ENCODE measurements around the gene ATP13A4. TPM values are rescaled to one million over a fixed set of nuclear protein-coding genes. Genes with fewer than 3 reads are reported as not detected.

ATP13A4 gene
- total RNA-seq, 1 donor from 2014 or later, result 6.8 TPM

DNA sequence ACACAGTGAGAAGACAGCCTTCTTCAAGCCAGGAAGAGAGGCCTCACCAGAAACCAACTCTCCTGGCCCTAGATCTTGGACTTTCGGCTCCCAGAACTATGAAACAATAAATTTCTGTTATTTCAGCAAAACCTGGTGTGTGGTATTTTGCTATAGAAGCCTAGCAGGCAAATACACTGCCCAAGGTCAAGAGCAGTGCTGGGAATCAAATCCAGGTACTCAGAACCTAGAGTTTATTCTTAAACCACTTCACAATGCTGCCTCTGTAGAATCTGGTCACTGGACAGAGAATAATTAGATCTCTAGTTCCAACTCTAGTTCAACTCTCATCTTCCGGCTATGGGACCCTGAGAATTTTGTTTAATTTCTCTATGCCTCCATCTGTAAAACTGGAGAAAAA, 46.6 kb downstream of the ATP13A4 start:
- no peak for DNase-seq (ENCODE audit: low spot score, unreplicated experiment)
- H3K4me1 Mint-ChIP-seq (ENCODE audit: low read depth), result peaks cover 7% of the 10 kb centered on the region
- no peaks in the 10 kb centered on the region for H3K9me3 Mint-ChIP-seq (ENCODE audit: low read depth)

GRCh38 chr3:193507566-193507965, 47.1 kb downstream of the ATP13A4 start:
- Mint-ChIP-seq H3K27ac (no peak overlapping the region), H3K9me3 (ENCODE audit: low read depth) (no peaks in the 10 kb centered on the region), H3K27me3 (no peaks in the 10 kb centered on the region), H3K36me3 (ENCODE audit: insufficient read depth) (no peaks in the 10 kb centered on the region), H3K4me1 (ENCODE audit: low read depth) (peaks cover 7% of the 10 kb centered on the region), H3K4me3 (ENCODE audit: low read depth) (no peak overlapping the region)
- no peak for TF ChIP-seq CTCF (IDR thresholded peaks at IDR 0.05; ENCODE audit: unreplicated experiment)
- DNase-seq (ENCODE audit: low spot score, unreplicated experiment), result no peak

More for the DNA sequence above, 46.6 kb downstream of the ATP13A4 start:
- no peaks in the 10 kb centered on the region for H3K27me3 Mint-ChIP-seq
- no peak for TF ChIP-seq CTCF (IDR thresholded peaks at IDR 0.05; ENCODE audit: unreplicated experiment)
- H3K4me3 Mint-ChIP-seq (ENCODE audit: low read depth), result no peak overlapping the region
- no peak overlapping the region for H3K27ac Mint-ChIP-seq
- H3K36me3 Mint-ChIP-seq (ENCODE audit: insufficient read depth), result no peaks in the 10 kb centered on the region

DNA sequence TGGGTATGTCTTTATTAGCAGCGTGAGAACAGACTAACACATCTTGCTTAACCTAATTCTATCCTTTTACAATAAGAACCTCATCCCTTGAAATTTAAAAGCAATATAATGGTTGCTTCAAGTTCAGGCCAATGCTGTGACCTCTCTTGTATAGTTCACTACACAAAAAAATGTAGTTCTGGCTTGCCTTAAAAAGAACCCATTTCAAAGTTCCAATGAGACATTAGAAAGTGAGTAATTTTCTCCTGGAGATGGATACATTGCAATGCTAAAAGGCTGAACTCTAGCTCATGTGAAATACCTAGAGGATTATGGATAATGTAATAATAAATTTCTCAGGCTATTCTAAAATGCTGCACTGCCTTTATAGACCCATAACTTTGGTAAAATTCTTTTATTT, 47.8 kb downstream of the ATP13A4 start:
- peaks cover 7% of the 10 kb centered on the region for H3K4me1 Mint-ChIP-seq (ENCODE audit: low read depth)
- no peak for DNase-seq (ENCODE audit: low spot score, unreplicated experiment)
- H3K27ac Mint-ChIP-seq, result no peak overlapping the region
- H3K4me3 Mint-ChIP-seq (ENCODE audit: low read depth), result no peak overlapping the region
- no peaks in the 10 kb centered on the region for H3K9me3 Mint-ChIP-seq (ENCODE audit: low read depth)
- TF ChIP-seq CTCF (IDR thresholded peaks at IDR 0.05; ENCODE audit: unreplicated experiment), result no peak
- H3K27me3 Mint-ChIP-seq, result no peaks in the 10 kb centered on the region
- no peaks in the 10 kb centered on the region for H3K36me3 Mint-ChIP-seq (ENCODE audit: insufficient read depth)

- Mint-ChIP-seq H3K27ac (no peak overlapping the region), H3K27me3 (no peaks in the 10 kb centered on the region), H3K4me1 (ENCODE audit: low read depth) (no peaks in the 10 kb centered on the region), H3K9me3 (ENCODE audit: low read depth) (no peaks in the 10 kb centered on the region), H3K36me3 (ENCODE audit: insufficient read depth) (no peaks in the 10 kb centered on the region), H3K4me3 (ENCODE audit: low read depth) (no peak overlapping the region)
- TF ChIP-seq CTCF (IDR thresholded peaks at IDR 0.05; ENCODE audit: unreplicated experiment), result no peak
- no peak for DNase-seq (ENCODE audit: low spot score, unreplicated experiment)
These were observed 51.8 kb downstream of the ATP13A4 start for GRCh38 chr3:193502871-193503270.

DNA sequence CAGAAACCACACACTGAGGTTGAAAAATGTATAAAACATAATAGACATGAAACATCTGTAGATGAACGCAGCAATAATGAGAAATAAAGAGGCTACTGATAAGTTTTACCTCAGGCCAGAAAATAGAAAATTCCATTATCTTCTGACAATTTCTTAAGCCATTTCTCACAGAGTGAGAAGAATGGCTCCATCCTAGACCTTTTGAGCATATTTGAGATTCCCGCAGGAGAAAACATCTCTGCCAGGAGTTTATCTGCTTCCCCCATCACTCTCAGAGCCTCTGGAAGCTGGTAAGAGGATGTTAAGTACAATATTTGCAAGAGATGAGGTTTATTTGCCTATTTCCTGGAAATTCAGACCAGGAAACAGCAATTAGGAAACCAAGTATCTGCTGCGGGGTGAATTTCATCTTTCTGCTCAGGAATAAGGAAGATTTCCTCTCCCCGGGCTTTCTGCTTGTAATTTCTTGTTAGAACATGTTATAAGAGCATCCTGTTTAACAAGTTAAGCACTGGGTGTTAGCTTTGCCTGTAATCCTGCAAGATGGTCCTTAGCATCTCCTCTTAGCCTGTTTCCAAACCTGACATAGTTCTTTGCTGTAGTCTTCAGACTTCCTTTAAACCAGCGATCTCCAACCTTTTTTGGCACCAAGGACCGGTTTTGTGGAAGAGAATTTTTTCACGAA, 54.8 kb downstream of the ATP13A4 start:
- no peak overlapping the region for H3K27ac Mint-ChIP-seq
- no peak for TF ChIP-seq CTCF (IDR thresholded peaks at IDR 0.05; ENCODE audit: unreplicated experiment)

More for the DNA sequence above, 54.8 kb downstream of the ATP13A4 start:
- no peaks in the 10 kb centered on the region for H3K36me3 Mint-ChIP-seq (ENCODE audit: insufficient read depth)
- H3K4me3 Mint-ChIP-seq (ENCODE audit: low read depth), result no peak overlapping the region
- no peaks in the 10 kb centered on the region for H3K4me1 Mint-ChIP-seq (ENCODE audit: low read depth)
- peaks cover 5% of the 10 kb centered on the region for H3K9me3 Mint-ChIP-seq (ENCODE audit: low read depth)
- no peaks in the 10 kb centered on the region for H3K27me3 Mint-ChIP-seq
- no peak for DNase-seq (ENCODE audit: low spot score, unreplicated experiment)

Data from progenitor cell of endocrine pancreas (in vitro differentiated cells).